Nephron (organoid): ENCODE measurements around the gene CNTN1.

ENCODE experiments used
- H3K27ac Mint-ChIP-seq, 3 experiments: 2 replicates each; pipeline ENCODE4 v1.8.0; 2020; ENCODE audit warnings: mixed read lengths in 3 of 3, mild to moderate bottlenecking in 2 of 3, moderate library complexity in 1 of 3
- H3K27me3 Mint-ChIP-seq: 2 replicates; pipeline ENCODE4 v1.8.0; 2021; ENCODE audit warnings: low read depth, mild to moderate bottlenecking, moderate library complexity, mixed read lengths
- H3K36me3 Mint-ChIP-seq: 2 replicates; pipeline ENCODE4 v1.8.0; 2020; ENCODE audit warnings: low read depth, mixed read lengths
- H3K4me1 Mint-ChIP-seq: 2 replicates; pipeline ENCODE4 v1.8.0; 2020; ENCODE audit warnings: mixed read lengths
- H3K4me3 Mint-ChIP-seq, 3 experiments: 2 replicates each; pipeline ENCODE4 v1.8.0; 2020; ENCODE audit warnings: mild to moderate bottlenecking in 3 of 3, mixed read lengths in 3 of 3, moderate library complexity in 2 of 3
- H3K9me3 Mint-ChIP-seq: 2 replicates; pipeline ENCODE4 v1.8.0; 2020; ENCODE audit warnings: mixed read lengths
- TF ChIP-seq, protein P1 (sequence below), 3 experiments: fragments of 200-600 bp; sonication (generic); IDR thresholded peaks; one replicate each; pipeline ENCODE4 v1.5.0; 2021; ENCODE audit warnings: antibody characterized with exemption in 3 of 3; ENCODE audit not compliant: unreplicated experiment in 3 of 3

The CNTN1 gene

DNA sequence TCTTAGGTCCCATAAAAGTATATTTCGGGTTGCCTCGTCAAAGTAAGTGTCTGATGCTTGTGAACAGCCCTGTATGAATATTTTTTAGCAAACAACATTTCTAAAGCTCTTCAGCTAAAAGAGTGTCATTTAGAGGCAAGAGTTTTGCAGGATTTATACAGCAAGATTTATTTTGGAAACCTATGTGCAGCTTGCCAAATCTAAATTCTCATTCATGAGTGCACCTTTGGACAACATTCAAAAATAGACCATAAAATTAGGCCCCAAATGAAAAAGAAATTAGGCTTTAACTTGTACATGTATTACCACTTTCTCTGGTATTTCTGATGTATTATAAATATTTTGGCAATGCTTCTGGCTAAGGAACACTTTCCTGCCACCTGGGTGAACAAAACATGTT, 271.5 kb downstream of the CNTN1 start:
- TF ChIP-seq, protein P1, sequence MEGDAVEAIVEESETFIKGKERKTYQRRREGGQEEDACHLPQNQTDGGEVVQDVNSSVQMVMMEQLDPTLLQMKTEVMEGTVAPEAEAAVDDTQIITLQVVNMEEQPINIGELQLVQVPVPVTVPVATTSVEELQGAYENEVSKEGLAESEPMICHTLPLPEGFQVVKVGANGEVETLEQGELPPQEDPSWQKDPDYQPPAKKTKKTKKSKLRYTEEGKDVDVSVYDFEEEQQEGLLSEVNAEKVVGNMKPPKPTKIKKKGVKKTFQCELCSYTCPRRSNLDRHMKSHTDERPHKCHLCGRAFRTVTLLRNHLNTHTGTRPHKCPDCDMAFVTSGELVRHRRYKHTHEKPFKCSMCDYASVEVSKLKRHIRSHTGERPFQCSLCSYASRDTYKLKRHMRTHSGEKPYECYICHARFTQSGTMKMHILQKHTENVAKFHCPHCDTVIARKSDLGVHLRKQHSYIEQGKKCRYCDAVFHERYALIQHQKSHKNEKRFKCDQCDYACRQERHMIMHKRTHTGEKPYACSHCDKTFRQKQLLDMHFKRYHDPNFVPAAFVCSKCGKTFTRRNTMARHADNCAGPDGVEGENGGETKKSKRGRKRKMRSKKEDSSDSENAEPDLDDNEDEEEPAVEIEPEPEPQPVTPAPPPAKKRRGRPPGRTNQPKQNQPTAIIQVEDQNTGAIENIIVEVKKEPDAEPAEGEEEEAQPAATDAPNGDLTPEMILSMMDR (IDR thresholded peaks at IDR 0.05; ENCODE audit: unreplicated experiment in 3 of 3), result no peak
- Mint-ChIP-seq H3K9me3 (no peaks in the 10 kb centered on the region), H3K36me3 (no peaks in the 10 kb centered on the region), H3K27ac (peak overlapping the region in 1 of 3 experiments; percentile 64), H3K4me1 (peaks cover 19% of the 10 kb centered on the region), H3K27me3 (no peaks in the 10 kb centered on the region), H3K4me3 (no peak overlapping the region)

DNA sequence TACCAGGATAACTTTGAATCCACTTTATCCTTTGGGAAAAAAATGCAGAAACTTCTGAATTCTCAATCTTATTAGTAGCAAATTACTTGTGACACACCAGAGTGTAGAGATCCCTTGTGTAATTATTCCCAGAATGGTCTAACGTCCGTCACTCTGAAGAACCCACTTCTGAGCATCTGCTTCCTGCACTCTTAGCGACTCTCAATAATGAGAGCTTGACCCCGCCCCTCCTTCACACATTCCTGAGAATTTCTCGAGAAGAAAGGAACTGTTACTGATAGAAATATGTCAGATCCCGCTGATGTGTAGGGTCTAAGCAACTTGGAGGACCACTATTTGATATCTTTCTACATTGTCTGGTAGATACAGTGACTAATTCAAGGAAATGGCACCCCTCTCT, 277.6 kb downstream of the CNTN1 start:
- Mint-ChIP-seq H3K4me3 (no peak overlapping the region), H3K36me3 (no peaks in the 10 kb centered on the region), H3K9me3 (no peaks in the 10 kb centered on the region), H3K27me3 (no peaks in the 10 kb centered on the region), H3K4me1 (peaks cover 4% of the 10 kb centered on the region), H3K27ac (no peak overlapping the region)
- TF ChIP-seq, protein P1 (IDR thresholded peaks at IDR 0.05; ENCODE audit: unreplicated experiment in 3 of 3), result no peak

DNA sequence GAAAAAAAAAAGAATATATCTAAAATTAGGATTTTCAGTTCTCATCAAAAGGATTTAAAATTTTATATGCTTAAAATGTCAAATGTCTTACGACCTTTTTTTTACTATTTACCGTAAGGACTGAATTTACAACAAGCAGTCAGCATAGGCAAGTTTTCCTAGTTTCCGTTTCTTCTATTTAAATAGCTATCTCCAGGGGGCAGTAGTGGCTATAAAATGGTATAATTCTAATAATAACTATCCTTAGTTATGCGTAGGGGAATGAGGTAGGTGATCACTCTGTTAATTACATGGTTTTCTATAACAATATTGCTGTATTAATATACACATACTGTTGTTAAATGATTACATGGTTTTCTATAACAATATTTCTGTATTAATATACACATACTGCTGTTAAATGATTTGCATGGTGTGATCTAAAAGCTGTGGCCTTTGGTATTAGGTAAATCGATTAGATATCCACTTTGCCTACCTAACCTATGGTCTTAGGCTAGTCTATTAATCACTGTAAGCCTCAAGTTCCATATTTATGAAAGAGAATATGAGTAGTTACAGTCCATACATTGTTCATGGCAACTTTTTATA, 278.2 kb downstream of the CNTN1 start:
- H3K36me3 Mint-ChIP-seq, result no peaks in the 10 kb centered on the region
- no peaks in the 10 kb centered on the region for H3K27me3 Mint-ChIP-seq
- no peak overlapping the region for H3K27ac Mint-ChIP-seq
- peaks cover 1% of the 10 kb centered on the region for H3K4me1 Mint-ChIP-seq
- no peak overlapping the region for H3K4me3 Mint-ChIP-seq
- no peaks in the 10 kb centered on the region for H3K9me3 Mint-ChIP-seq
- TF ChIP-seq, protein P1 (IDR thresholded peaks at IDR 0.05; ENCODE audit: unreplicated experiment in 3 of 3), result no peak

DNA sequence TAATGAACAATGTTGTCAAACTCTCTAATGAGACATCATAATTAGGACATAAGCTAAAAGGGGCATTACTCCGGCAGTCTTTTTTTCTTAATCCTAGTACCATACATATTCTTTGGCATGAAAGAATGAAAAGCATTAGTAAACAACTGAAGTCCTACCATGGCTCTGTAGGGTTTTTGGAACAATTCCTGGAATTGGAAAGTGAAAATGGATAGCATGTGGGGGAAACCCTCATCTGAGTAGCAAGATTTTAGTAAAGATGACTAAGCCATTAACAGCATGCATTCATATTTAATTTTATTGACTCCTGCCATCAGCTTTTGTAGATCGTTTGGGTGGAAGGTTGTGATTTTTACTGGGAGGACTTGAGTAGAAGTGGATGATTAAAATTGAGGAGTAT, 279.7 kb downstream of the CNTN1 start:
- peaks cover 16% of the 10 kb centered on the region for H3K4me1 Mint-ChIP-seq
- H3K36me3 Mint-ChIP-seq, result peaks cover 3% of the 10 kb centered on the region
- TF ChIP-seq, protein P1 (IDR thresholded peaks at IDR 0.05; ENCODE audit: unreplicated experiment in 3 of 3), result no peak
- no peaks in the 10 kb centered on the region for H3K9me3 Mint-ChIP-seq
- H3K27me3 Mint-ChIP-seq, result no peaks in the 10 kb centered on the region
- H3K4me3 Mint-ChIP-seq, result no peak overlapping the region
- H3K27ac Mint-ChIP-seq, result peak overlapping the region in 1 of 3 experiments; percentile 40

DNA sequence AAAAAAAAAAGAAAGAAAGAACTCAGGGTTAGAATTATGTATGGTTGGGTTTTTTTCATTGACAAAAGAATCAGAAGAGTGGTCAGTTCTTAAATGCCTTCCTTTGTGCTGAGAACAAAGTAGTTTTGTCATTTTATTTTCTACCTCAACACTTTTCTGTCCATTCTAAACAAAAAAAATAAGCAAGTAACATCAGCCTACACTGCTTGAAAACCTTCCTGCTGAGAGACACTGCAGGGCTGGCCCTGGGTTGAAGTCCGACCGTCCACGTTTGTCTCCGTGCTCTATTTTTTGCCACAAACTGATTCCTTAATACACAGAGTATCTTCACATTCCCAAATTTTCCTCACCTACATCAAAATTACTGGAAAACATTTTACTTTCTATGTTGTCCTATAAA, 284.3 kb downstream of the CNTN1 start:
- H3K27me3 Mint-ChIP-seq, result no peaks in the 10 kb centered on the region
- H3K4me1 Mint-ChIP-seq, result peaks cover 18% of the 10 kb centered on the region
- H3K4me3 Mint-ChIP-seq, result no peak overlapping the region
- H3K27ac Mint-ChIP-seq, result peak overlapping the region; percentile 26 to 53 (median 52)
- H3K36me3 Mint-ChIP-seq, result peaks cover 3% of the 10 kb centered on the region
- H3K9me3 Mint-ChIP-seq, result no peaks in the 10 kb centered on the region
- TF ChIP-seq, protein P1 (IDR thresholded peaks at IDR 0.05; ENCODE audit: unreplicated experiment in 3 of 3), result no peak

DNA sequence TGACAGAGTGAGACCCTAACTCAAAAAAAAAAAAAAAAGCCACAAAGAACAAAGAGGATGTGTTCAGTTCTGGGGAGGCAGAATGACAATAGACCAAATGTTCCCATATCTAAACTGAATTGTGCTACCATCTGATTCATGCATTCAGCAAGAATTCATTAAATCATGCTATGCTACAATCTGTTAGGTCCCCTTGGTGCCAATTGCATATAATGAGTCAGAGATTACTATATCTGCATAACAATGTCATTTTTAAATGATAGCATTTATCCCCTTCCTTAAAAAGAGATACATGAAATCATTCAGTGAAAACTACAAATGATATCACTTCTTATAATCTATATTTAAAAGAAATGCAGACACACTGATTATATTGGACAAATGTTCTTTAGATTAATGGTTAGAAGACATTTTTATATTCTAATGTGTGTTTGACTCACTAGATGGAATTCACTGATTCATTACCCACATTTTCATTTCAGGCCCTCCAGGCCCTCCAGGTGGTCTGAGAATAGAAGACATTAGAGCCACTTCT, 288.3 kb downstream of the CNTN1 start:
- H3K9me3 Mint-ChIP-seq, result peaks cover 2% of the 10 kb centered on the region
- TF ChIP-seq, protein P1 (IDR thresholded peaks at IDR 0.05; ENCODE audit: unreplicated experiment in 3 of 3), result no peak
- H3K36me3 Mint-ChIP-seq, result peaks cover 5% of the 10 kb centered on the region
- no peak overlapping the region for H3K4me3 Mint-ChIP-seq
- H3K27me3 Mint-ChIP-seq, result no peaks in the 10 kb centered on the region
- H3K4me1 Mint-ChIP-seq, result peaks cover 16% of the 10 kb centered on the region
- peak overlapping the region in 1 of 3 experiments; percentile 62 for H3K27ac Mint-ChIP-seq
